SK-N-SH (cell line): ENCODE measurements around the gene BAG5. TPM values are rescaled to one million over a fixed set of nuclear protein-coding genes. Genes with fewer than 3 reads are reported as not detected.

ENCODE experiments used
- CTCF ChIA-PET: fragments of 300-600, 350-600 bp; formaldehyde crosslinking; extraction: SDS; loops from one replicate; lab custom pipeline; 2021; lab: Yijun Ruan, JAX
- POLR2A ChIA-PET: fragments of 350-600 bp; sonication (Branson Sonifier 250); formaldehyde crosslinking; extraction: SDS; loops from one replicate; lab custom pipeline; 2020; ENCODE audit warnings: antibody characterized with exemption, inconsistent platforms; lab: Yijun Ruan, JAX
- DNase-seq: peaks from one replicate; pipeline ENCODE4 v3.0.0; 2012
- H2AFZ ChIP-seq: fragments of 200-600 bp; sonication (generic); 2 replicates; pipeline ENCODE4 v1.8.1; 2016; ENCODE audit warnings: antibody characterized with exemption, mild to moderate bottlenecking, low read depth
- H3F3A ChIP-seq: fragments of 200-600 bp; sonication (generic); replicated peaks from 2 replicates; pipeline ENCODE3; 2016; ENCODE audit warnings: antibody characterized with exemption, mild to moderate bottlenecking; ENCODE audit not compliant: insufficient read depth
- H3K27ac ChIP-seq, 2 experiments: fragments of 200-500 bp in 1 of 2; fragments of 200-600 bp in 1 of 2; sonication (Bioruptor generic) in 1 of 2; sonication (generic), shearing (Covaris generic) in 1 of 2; 2 replicates each; pipeline versions ENCODE4 v1.5.1 to v1.6.1; 2014 to 2016; ENCODE audit warnings: low read depth in 2 of 2, inconsistent platforms in 1 of 2, low read length in 1 of 2, mild to moderate bottlenecking in 1 of 2, mixed read lengths in 1 of 2
- H3K27me3 ChIP-seq: fragments of 200-600 bp; sonication (generic), shearing (Covaris generic); 2 replicates; pipeline ENCODE4 v1.6.1; 2016; ENCODE audit warnings: mixed run types; ENCODE audit not compliant: insufficient read depth
- H3K36me3 ChIP-seq, 2 experiments: fragments of 200-500 bp in 1 of 2; fragments of 200-600 bp in 1 of 2; sonication (Bioruptor generic) in 1 of 2; sonication (generic) in 1 of 2; replicated peaks in 1 of 2; 2 replicates each; pipeline versions ENCODE3 to v1.5.1; 2014 to 2016; ENCODE audit warnings: low read length in 1 of 2, mild to moderate bottlenecking in 1 of 2; ENCODE audit not compliant: insufficient read depth in 2 of 2, control insufficient read depth in 1 of 2
- H3K4me1 ChIP-seq, 2 experiments: fragments of 200-500 bp in 1 of 2; fragments of 200-600 bp in 1 of 2; sonication (Bioruptor generic) in 1 of 2; sonication (generic), shearing (Covaris generic) in 1 of 2; 2 replicates each; pipeline versions ENCODE4 v1.5.1 to v1.6.1; 2014 to 2016; ENCODE audit warnings: low read depth in 1 of 2, low read length in 1 of 2, mixed run types in 1 of 2; ENCODE audit not compliant: insufficient read depth in 2 of 2, control insufficient read depth in 1 of 2
- H3K4me2 ChIP-seq: fragments of 200-600 bp; sonication (generic), shearing (Covaris generic); 2 replicates; pipeline ENCODE4 v1.6.1; 2017; ENCODE audit warnings: mixed run types
- H3K4me3 ChIP-seq, 2 experiments: fragments of 200-500 bp in 1 of 2; fragments of 200-600 bp in 1 of 2; sonication (Bioruptor generic) in 1 of 2; sonication (generic), shearing (Covaris generic) in 1 of 2; 2 replicates each; pipeline versions ENCODE4 v1.5.1 to v1.8.1; 2014 to 2016; ENCODE audit warnings: low read depth in 2 of 2, inconsistent platforms in 1 of 2, low read length in 1 of 2, mild to moderate bottlenecking in 1 of 2, mixed read lengths in 1 of 2, moderate library complexity in 1 of 2
- H3K79me2 ChIP-seq: fragments of 200-600 bp; sonication (generic); 2 replicates; pipeline ENCODE4 v1.8.1; 2017; ENCODE audit warnings: mild to moderate bottlenecking; ENCODE audit not compliant: insufficient read depth
- H3K9ac ChIP-seq: fragments of 200-600 bp; sonication (generic); 2 replicates; pipeline ENCODE4 v1.6.1; 2017; ENCODE audit warnings: mixed run types
- H3K9me2 ChIP-seq: fragments of 200-600 bp; sonication (generic); 2 replicates; pipeline ENCODE4 v1.6.1; 2017; ENCODE audit warnings: mixed run types
- H3K9me3 ChIP-seq: fragments of 200-600 bp; sonication (generic); 2 replicates; pipeline ENCODE4 v1.6.1; 2017; ENCODE audit warnings: mixed run types, mild to moderate bottlenecking, moderate library complexity
- H4K20me1 ChIP-seq: fragments of 200-600 bp; sonication (generic); 2 replicates; pipeline ENCODE4 v1.6.1; 2017; ENCODE audit warnings: mild to moderate bottlenecking, mixed run types; ENCODE audit not compliant: insufficient read depth
- CHD2 ChIP-seq: fragments of 150-350 bp; IDR thresholded peaks from 2 replicates; pipeline ENCODE4 v1.6.1; 2018; ENCODE audit warnings: low read length; ENCODE audit not compliant: partially characterized antibody
- ELF1 ChIP-seq: IDR thresholded peaks from 2 replicates; pipeline ENCODE4 v1.4.0; 2012
- EP300 ChIP-seq, 2 experiments: IDR thresholded peaks; 2 replicates each; pipeline versions ENCODE4 v1.4.0 to v1.6.1; 2012; ENCODE audit warnings: borderline replicate concordance in 1 of 2, low read depth in 1 of 2, low read length in 1 of 2
- EZH2phosphoT487 ChIP-seq: fragments of 200-600 bp; sonication (generic); IDR thresholded peaks from 2 replicates; pipeline ENCODE4 v1.6.1; 2017; ENCODE audit warnings: low read depth, mixed run types, mild to moderate bottlenecking, antibody characterized with exemption, moderate library complexity, borderline replicate concordance
- FOXJ3 ChIP-seq: sonication (generic); formaldehyde crosslinking; IDR thresholded peaks from 2 replicates; pipeline ENCODE4 v1.5.1; 2020; ENCODE audit warnings: mild to moderate bottlenecking, missing genetic modification reagents
- FOXM1 ChIP-seq: IDR thresholded peaks from 2 replicates; pipeline ENCODE4 v1.4.0; 2012; ENCODE audit warnings: low read depth, mild to moderate bottlenecking
- GABPA ChIP-seq: IDR thresholded peaks from 2 replicates; pipeline ENCODE4 v1.4.0; 2012; ENCODE audit warnings: low read depth, mild to moderate bottlenecking
- IRF3 ChIP-seq: fragments of 150-350 bp; IDR thresholded peaks from 2 replicates; pipeline ENCODE4 v1.6.1; 2016; ENCODE audit warnings: mild to moderate bottlenecking, low read depth, low read length
- MEF2A ChIP-seq: IDR thresholded peaks from 2 replicates; pipeline ENCODE4 v1.4.0; 2012; ENCODE audit warnings: low read depth, borderline replicate concordance
- MXI1 ChIP-seq: IDR thresholded peaks from 2 replicates; pipeline ENCODE4 v1.6.1; 2012; ENCODE audit warnings: mild to moderate bottlenecking, low read depth, low read length, improper control_type of control experiment
- RFX5 ChIP-seq: IDR thresholded peaks from 2 replicates; pipeline ENCODE4 v1.6.1; 2012; ENCODE audit warnings: mild to moderate bottlenecking, improper control_type of control experiment, low read length
- RXRA ChIP-seq: IDR thresholded peaks from 2 replicates; pipeline ENCODE4 v1.4.0; 2012; ENCODE audit warnings: low read depth, mild to moderate bottlenecking, borderline replicate concordance
- SIN3A ChIP-seq: IDR thresholded peaks from 2 replicates; pipeline ENCODE4 v1.6.1; 2012; ENCODE audit warnings: low read depth, mild to moderate bottlenecking, low read length, moderate library complexity, borderline replicate concordance
- TCF12 ChIP-seq: IDR thresholded peaks from 2 replicates; pipeline ENCODE4 v1.4.0; 2012
- TEAD4 ChIP-seq: IDR thresholded peaks from 2 replicates; pipeline ENCODE4 v1.4.0; 2012; ENCODE audit warnings: mild to moderate bottlenecking, borderline replicate concordance; ENCODE audit not compliant: insufficient read depth
- YY1 ChIP-seq: IDR thresholded peaks from 2 replicates; pipeline ENCODE4 v1.4.0; 2012; ENCODE audit warnings: low read depth, mild to moderate bottlenecking
- WGBS: methylation state at CpG from one replicate; pipeline ENCODE4 v1.1.6; 2017; ENCODE audit warnings: low lambda C conversion rate; 5-methylcytosine and 5-hydroxymethylcytosine counted together
- polyA plus RNA-seq, 3 experiments: library from polyadenylated mRNA; depleted of rRNA; stranded (reverse); fragments of >200 nt; gene quantifications; 2 replicates each; pipeline ENCODE4 v1.2.3, GENCODE V29; 2012
- TF ChIP-seq, protein P1 (sequence below): IDR thresholded peaks from 2 replicates; pipeline ENCODE4 v1.4.0; 2012; ENCODE audit warnings: low read depth, borderline replicate concordance
- TF ChIP-seq, protein P2 (sequence below): IDR thresholded peaks from 2 replicates; pipeline ENCODE4 v1.4.0; 2012; ENCODE audit warnings: low read depth, borderline replicate concordance
- TF ChIP-seq, protein P3 (sequence below): IDR thresholded peaks from 2 replicates; pipeline ENCODE4 v1.6.1; 2012; ENCODE audit warnings: mild to moderate bottlenecking, low read depth, low read length, moderate library complexity

The BAG5 gene
- polyA plus RNA-seq, 1 of the 3 experiments (the other 2 are of a cell fraction): 5.2 TPM

DNA sequence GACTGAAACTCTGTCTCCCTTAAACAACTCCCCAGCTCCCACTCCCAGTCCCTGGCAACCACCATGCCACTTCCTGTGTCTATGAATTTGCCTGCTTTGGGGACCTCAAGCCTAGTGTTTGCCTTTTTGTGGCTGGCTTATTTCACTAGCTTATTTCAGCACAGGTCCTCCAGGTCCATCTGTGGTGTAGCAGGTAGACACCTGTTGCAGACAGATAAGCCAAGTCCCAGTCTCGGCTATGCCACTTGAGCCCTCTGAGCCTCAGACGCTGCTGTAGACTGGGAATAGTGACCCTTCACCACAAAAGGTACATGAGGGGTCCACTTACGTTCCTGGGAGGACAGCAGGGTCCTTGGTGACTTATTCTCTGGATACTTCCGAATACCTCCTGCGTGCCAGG is 42.2 kb upstream of the BAG5 start (continued):
- TF ChIP-seq, protein P1, sequence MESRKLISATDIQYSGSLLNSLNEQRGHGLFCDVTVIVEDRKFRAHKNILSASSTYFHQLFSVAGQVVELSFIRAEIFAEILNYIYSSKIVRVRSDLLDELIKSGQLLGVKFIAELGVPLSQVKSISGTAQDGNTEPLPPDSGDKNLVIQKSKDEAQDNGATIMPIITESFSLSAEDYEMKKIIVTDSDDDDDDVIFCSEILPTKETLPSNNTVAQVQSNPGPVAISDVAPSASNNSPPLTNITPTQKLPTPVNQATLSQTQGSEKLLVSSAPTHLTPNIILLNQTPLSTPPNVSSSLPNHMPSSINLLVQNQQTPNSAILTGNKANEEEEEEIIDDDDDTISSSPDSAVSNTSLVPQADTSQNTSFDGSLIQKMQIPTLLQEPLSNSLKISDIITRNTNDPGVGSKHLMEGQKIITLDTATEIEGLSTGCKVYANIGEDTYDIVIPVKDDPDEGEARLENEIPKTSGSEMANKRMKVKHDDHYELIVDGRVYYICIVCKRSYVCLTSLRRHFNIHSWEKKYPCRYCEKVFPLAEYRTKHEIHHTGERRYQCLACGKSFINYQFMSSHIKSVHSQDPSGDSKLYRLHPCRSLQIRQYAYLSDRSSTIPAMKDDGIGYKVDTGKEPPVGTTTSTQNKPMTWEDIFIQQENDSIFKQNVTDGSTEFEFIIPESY: no peak
- TF ChIP-seq SIN3A: no peak
- TF ChIP-seq TCF12: no peak
- TF ChIP-seq ELF1: no peak
- TF ChIP-seq MXI1: no peak
- TF ChIP-seq RFX5: no peak
- no peak for TF ChIP-seq FOXJ3 (CRISPR knock-in tag)
- TF ChIP-seq, protein P2, sequence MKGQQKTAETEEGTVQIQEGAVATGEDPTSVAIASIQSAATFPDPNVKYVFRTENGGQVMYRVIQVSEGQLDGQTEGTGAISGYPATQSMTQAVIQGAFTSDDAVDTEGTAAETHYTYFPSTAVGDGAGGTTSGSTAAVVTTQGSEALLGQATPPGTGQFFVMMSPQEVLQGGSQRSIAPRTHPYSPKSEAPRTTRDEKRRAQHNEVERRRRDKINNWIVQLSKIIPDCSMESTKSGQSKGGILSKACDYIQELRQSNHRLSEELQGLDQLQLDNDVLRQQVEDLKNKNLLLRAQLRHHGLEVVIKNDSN: no peak
- no peak for TF ChIP-seq EP300 (IDR thresholded peaks at IDR 0.05; ENCODE audit: borderline replicate concordance in 1 of 2, low read depth in 1 of 2, low read length in 1 of 2)
- no peak for TF ChIP-seq EZH2phosphoT487
- TF ChIP-seq FOXM1: no peak

GRCh38 chr14:103600503-103600902 is 38.0 kb upstream of the BAG5 start:
- H3K4me3 ChIP-seq: no peak overlapping the region
- no peak for DNase-seq
- no peak for TF ChIP-seq FOXJ3 (CRISPR knock-in tag)
- no peak for TF ChIP-seq RXRA
- no peak for TF ChIP-seq TEAD4
- no peak for TF ChIP-seq CHD2
- TF ChIP-seq, protein P1: no peak
- no peak for TF ChIP-seq RFX5
- TF ChIP-seq, protein P3, sequence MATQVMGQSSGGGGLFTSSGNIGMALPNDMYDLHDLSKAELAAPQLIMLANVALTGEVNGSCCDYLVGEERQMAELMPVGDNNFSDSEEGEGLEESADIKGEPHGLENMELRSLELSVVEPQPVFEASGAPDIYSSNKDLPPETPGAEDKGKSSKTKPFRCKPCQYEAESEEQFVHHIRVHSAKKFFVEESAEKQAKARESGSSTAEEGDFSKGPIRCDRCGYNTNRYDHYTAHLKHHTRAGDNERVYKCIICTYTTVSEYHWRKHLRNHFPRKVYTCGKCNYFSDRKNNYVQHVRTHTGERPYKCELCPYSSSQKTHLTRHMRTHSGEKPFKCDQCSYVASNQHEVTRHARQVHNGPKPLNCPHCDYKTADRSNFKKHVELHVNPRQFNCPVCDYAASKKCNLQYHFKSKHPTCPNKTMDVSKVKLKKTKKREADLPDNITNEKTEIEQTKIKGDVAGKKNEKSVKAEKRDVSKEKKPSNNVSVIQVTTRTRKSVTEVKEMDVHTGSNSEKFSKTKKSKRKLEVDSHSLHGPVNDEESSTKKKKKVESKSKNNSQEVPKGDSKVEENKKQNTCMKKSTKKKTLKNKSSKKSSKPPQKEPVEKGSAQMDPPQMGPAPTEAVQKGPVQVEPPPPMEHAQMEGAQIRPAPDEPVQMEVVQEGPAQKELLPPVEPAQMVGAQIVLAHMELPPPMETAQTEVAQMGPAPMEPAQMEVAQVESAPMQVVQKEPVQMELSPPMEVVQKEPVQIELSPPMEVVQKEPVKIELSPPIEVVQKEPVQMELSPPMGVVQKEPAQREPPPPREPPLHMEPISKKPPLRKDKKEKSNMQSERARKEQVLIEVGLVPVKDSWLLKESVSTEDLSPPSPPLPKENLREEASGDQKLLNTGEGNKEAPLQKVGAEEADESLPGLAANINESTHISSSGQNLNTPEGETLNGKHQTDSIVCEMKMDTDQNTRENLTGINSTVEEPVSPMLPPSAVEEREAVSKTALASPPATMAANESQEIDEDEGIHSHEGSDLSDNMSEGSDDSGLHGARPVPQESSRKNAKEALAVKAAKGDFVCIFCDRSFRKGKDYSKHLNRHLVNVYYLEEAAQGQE: no peak
- TF ChIP-seq GABPA: no peak
- no peak for TF ChIP-seq IRF3
- no peak for TF ChIP-seq YY1
- TF ChIP-seq MEF2A: no peak
- WGBS: 93% methylated on average over 5 of the region's 5 CpGs
- H3K4me1 ChIP-seq: peaks cover 0 to 11% of the 10 kb centered on the region in 2 experiments; a peak in 3 of 4 replicates
- no peaks in the 10 kb centered on the region for H3K9me2 ChIP-seq
- no peaks in the 10 kb centered on the region for H3K36me3 ChIP-seq
- no peaks in the 10 kb centered on the region for H3K9me3 ChIP-seq
- no peak overlapping the region for H3K27ac ChIP-seq
- no peak overlapping the region for H3K4me2 ChIP-seq
- ChIA-PET POLR2A (no interaction called here), CTCF (interaction anchor here (1.2 kb wide), 1 partner anchor 320 kb away, joined by 3 read pairs; a partner anchor contains a TSS)
- H2AFZ ChIP-seq: no peak overlapping the region
- H3K9ac ChIP-seq: no peak overlapping the region
- no peaks in the 10 kb centered on the region for H3K79me2 ChIP-seq
- no peaks in the 10 kb centered on the region for H3K27me3 ChIP-seq
- 0 out of 2 replicates have a peak, but pooled peaks cover 6% of the 10 kb centered on the region for H4K20me1 ChIP-seq
- H3F3A ChIP-seq: peaks cover 5% of the 10 kb centered on the region
